B cell (primary cell): ENCODE data around the gene CLSTN2. TPM values are rescaled to one million over a fixed set of nuclear protein-coding genes. Genes with fewer than 3 reads are reported as not detected.

ENCODE experiments used
- ATAC-seq: fragments of 200-7000 bp; cut with Tn5 transposase; one replicate; pipeline ENCODE4 v1.10.0; 2021; ENCODE audit warnings: low read depth, mild to moderate bottlenecking, moderate number of reproducible peaks, moderate library complexity
- CTCF ChIA-PET: fragments of 350-600 bp; sonication (Branson Sonifier 250); formaldehyde crosslinking; loops from one replicate; lab custom pipeline; 2021; ENCODE audit warnings: antibody characterized with exemption, inconsistent platforms; lab: Charles Lee
- POLR2A ChIA-PET: fragments of 350-600 bp; sonication (Branson Sonifier 250); formaldehyde crosslinking; loops from one replicate; lab custom pipeline; 2021; ENCODE audit warnings: antibody characterized with exemption; lab: Charles Lee
- DNase-seq: peaks from one replicate; pipeline ENCODE4 v3.0.0; 2013
- H2AFZ ChIP-seq: 2 replicates; pipeline ENCODE4 v1.6.1; 2012; ENCODE audit warnings: mild to moderate bottlenecking, low read depth, low read length; ENCODE audit not compliant: insufficient read depth, poor library complexity, severe bottlenecking
- H3K27ac ChIP-seq, 2 donors: 1 replicate in 1 of 2; 2 replicates in 1 of 2; pipeline ENCODE4 v1.5.1; 2012 to 2013; ENCODE audit warnings: low read length in 2 of 2, mild to moderate bottlenecking in 2 of 2, moderate library complexity in 1 of 2
- H3K27me3 ChIP-seq, 4 experiments: fragments of 200-600 bp in 1 of 4; sonication (generic) in 1 of 4; replicated peaks in 1 of 4; 1 replicate in 2 of 4; 2 replicates in 2 of 4; pipeline versions ENCODE4 v1.6.1 to v1.7.0; 2013 to 2016; ENCODE audit warnings: low read length in 3 of 4, mild to moderate bottlenecking in 2 of 4, mixed read lengths in 1 of 4, moderate library complexity in 1 of 4; ENCODE audit not compliant: insufficient read depth in 4 of 4, control insufficient read depth in 3 of 4; ENCODE audit errors: control extremely low read depth in 1 of 4
- H3K36me3 ChIP-seq, 2 experiments: replicated peaks in 1 of 2; 1 replicate in 1 of 2; 2 replicates in 1 of 2; pipeline versions ENCODE4 v1.6.1 to v1.7.1; 2013; ENCODE audit warnings: low read length in 1 of 2; ENCODE audit not compliant: insufficient read depth in 2 of 2, control insufficient read depth in 1 of 2; ENCODE audit errors: control extremely low read depth in 1 of 2, extremely low read depth in 1 of 2
- H3K4me1 ChIP-seq, 2 donors: fragments of 200-600 bp in 1 of 2; sonication (generic) in 1 of 2; 1 replicate in 1 of 2; 2 replicates in 1 of 2; pipeline versions ENCODE4 v1.5.1 to v1.6.1; 2013 to 2017; ENCODE audit warnings: low read length in 2 of 2; ENCODE audit not compliant: control insufficient read depth in 2 of 2, insufficient read depth in 2 of 2
- H3K4me2 ChIP-seq: replicated peaks from 2 replicates; pipeline ENCODE3; 2012; ENCODE audit warnings: mild to moderate bottlenecking, low read depth, low read length; ENCODE audit not compliant: poor library complexity, severe bottlenecking
- H3K4me3 ChIP-seq, 5 experiments: fragments of 200-600 bp in 1 of 5; sonication (generic) in 1 of 5; 1 replicate in 3 of 5; 2 replicates in 2 of 5; pipeline versions ENCODE4 v1.5.1 to v1.7.0; 2011 to 2016; ENCODE audit warnings: low read length in 4 of 5, mild to moderate bottlenecking in 4 of 5, low read depth in 2 of 5, control low read depth in 1 of 5, moderate library complexity in 1 of 5; ENCODE audit not compliant: insufficient read depth in 1 of 5; ENCODE audit errors: control extremely low read depth in 1 of 5, extremely low read depth in 1 of 5
- H3K79me2 ChIP-seq: fragments of 200-600 bp; sonication (generic); one replicate; pipeline ENCODE4 v1.6.0; 2016; ENCODE audit warnings: low read length; ENCODE audit not compliant: control insufficient read depth, insufficient read depth
- H3K9ac ChIP-seq: fragments of 200-600 bp; sonication (generic); 2 replicates; pipeline ENCODE4 v1.6.1; 2017; ENCODE audit warnings: mild to moderate bottlenecking, low read length, moderate library complexity
- H3K9me3 ChIP-seq, 3 donors: one replicate each; pipeline versions ENCODE4 v1.6.1 to v1.7.1; 2013; ENCODE audit warnings: low read length in 2 of 3; ENCODE audit not compliant: control insufficient read depth in 2 of 3, insufficient read depth in 1 of 3; ENCODE audit errors: control extremely low read depth in 1 of 3
- H4K20me1 ChIP-seq: 2 replicates; pipeline ENCODE4 v1.6.0; 2012; ENCODE audit warnings: mild to moderate bottlenecking, low read length; ENCODE audit not compliant: insufficient read depth, control insufficient read depth, poor library complexity, severe bottlenecking
- H3K27ac Mint-ChIP-seq: one replicate; pipeline ENCODE4 v1.8.0; 2021; ENCODE audit warnings: mixed read lengths
- H3K27me3 Mint-ChIP-seq: one replicate; pipeline ENCODE4 v1.8.0; 2021; ENCODE audit warnings: mixed read lengths
- H3K4me1 Mint-ChIP-seq: one replicate; pipeline ENCODE4 v1.8.0; 2021; ENCODE audit warnings: mixed read lengths
- H3K4me3 Mint-ChIP-seq: one replicate; pipeline ENCODE4 v1.8.0; 2021; ENCODE audit warnings: mixed read lengths
- H3K9me3 Mint-ChIP-seq: one replicate; pipeline ENCODE4 v1.8.0; 2022; ENCODE audit warnings: mixed read lengths; ENCODE audit not compliant: insufficient read depth
- CTCF ChIP-seq: fragments of 200-600 bp; IDR thresholded peaks from one replicate; pipeline ENCODE4 v1.8.0; 2022; ENCODE audit warnings: antibody characterized with exemption, mild to moderate bottlenecking
- EZH2 ChIP-seq: IDR thresholded peaks from 2 replicates; pipeline ENCODE4 v1.6.1; 2012; ENCODE audit warnings: borderline replicate concordance, low read depth, mild to moderate bottlenecking, moderate library complexity, low read length; ENCODE audit not compliant: insufficient read depth, poor library complexity, severe bottlenecking
- WGBS: methylation state at CpG from one replicate; pipeline ENCODE4 v1.1.5; 2013; ENCODE audit warnings: missing lambda C conversion rate; ENCODE audit not compliant: insufficient coverage; 5-methylcytosine and 5-hydroxymethylcytosine counted together
- intact Hi-C: fragments of 100-400 bp; cut with micrococcal nuclease; formaldehyde crosslinking; loops from one replicate; pipeline ENCODE4 v1.10.0; 2022
- polyA plus RNA-seq: library from polyadenylated mRNA; depleted of rRNA; stranded (reverse); fragments of >200 nt; gene quantifications from 2 replicates; pipeline ENCODE4 v1.2.3, GENCODE V29; 2012
- total RNA-seq, 2 donors: library from RNA; stranded (reverse); fragments of 120-200 nt in 1 of 2; gene quantifications; 1 replicate in 1 of 2; 2 replicates in 1 of 2; pipeline versions ENCODE4 v1.2.3 to v1.2.4, GENCODE V29; 2013 to 2022

The CLSTN2 gene
- total and polyA plus RNA-seq, 2 donors (not counting 1 experiment from before 2014, with no cell fraction given) = not detected

DNA sequence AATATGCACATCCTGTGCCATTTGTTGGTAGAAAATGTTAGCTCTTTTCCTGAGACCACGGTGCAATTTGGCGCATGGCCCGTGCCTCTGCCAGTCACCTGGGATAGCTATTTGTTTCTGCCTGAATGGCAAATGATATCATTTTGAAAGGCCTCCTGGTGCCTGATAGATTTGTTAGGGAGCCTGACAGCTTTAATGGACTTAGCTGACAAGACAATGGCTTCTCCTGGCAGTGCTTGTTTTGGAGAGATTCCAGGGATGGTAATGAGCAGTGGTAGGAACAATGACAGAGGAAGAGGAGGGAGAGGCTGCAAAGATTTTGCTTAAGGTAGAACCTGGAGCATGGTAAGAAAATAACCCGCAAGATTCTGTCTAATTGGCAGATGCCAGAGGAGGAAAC, 268.5 kb downstream of the CLSTN2 start:
- Histone ChIP-seq H3K27ac (no peak overlapping the region), H2AFZ (no peak overlapping the region), H4K20me1 (no peaks in the 10 kb centered on the region), H3K4me2 (no peak overlapping the region), H3K27me3 (peaks cover 0 to 3% (median 0%) of the 10 kb centered on the region in 4 experiments), H3K4me3 (no peak overlapping the region), H3K9me3 (no peaks in the 10 kb centered on the region), H3K4me1 (no peaks in the 10 kb centered on the region), H3K79me2 (no peaks in the 10 kb centered on the region), H3K9ac (no peak overlapping the region), H3K36me3 (no peaks in the 10 kb centered on the region)
- intact Hi-C loops = no loop called here
- TF ChIP-seq EZH2 = no peak
- no peak for TF ChIP-seq CTCF
- Mint-ChIP-seq H3K9me3 (no peaks in the 10 kb centered on the region), H3K27ac (no peak overlapping the region), H3K4me3 (no peak overlapping the region), H3K4me1 (no peaks in the 10 kb centered on the region), H3K27me3 (peaks cover 3% of the 10 kb centered on the region)
- ATAC-seq = no peak
- WGBS = 85% methylated on average over 4 of the region's 4 CpGs
- no peak for DNase-seq
- POLR2A ChIA-PET = no interaction called here
- CTCF ChIA-PET = no interaction called here

- Mint-ChIP-seq H3K4me1 (no peaks in the 10 kb centered on the region), H3K9me3 (no peaks in the 10 kb centered on the region), H3K27ac (no peak overlapping the region), H3K27me3 (peaks cover 3% of the 10 kb centered on the region), H3K4me3 (no peak overlapping the region)
- ChIA-PET POLR2A (no interaction called here), CTCF (no interaction called here)
- no peak for ATAC-seq
- H3K27me3 ChIP-seq = peaks cover 0 to 3% (median 0%) of the 10 kb centered on the region in 4 experiments
- TF ChIP-seq EZH2 = no peak
- no peak for TF ChIP-seq CTCF
- no peak overlapping the region for H3K27ac ChIP-seq
- H3K9ac ChIP-seq = no peak overlapping the region
- no peaks in the 10 kb centered on the region for H3K9me3 ChIP-seq
- no peaks in the 10 kb centered on the region for H3K79me2 ChIP-seq
- H3K36me3 ChIP-seq = no peaks in the 10 kb centered on the region
- H2AFZ ChIP-seq = no peak overlapping the region
- H3K4me2 ChIP-seq = no peak overlapping the region
- no peak overlapping the region for H3K4me3 ChIP-seq
- no peak for DNase-seq
- intact Hi-C loops = no loop called here
- 57% methylated on average over 3 of the region's 5 CpGs for WGBS
- no peaks in the 10 kb centered on the region for H3K4me1 ChIP-seq
- no peaks in the 10 kb centered on the region for H4K20me1 ChIP-seq
Observed at GRCh38 chr3:140204271-140204984, 269.4 kb downstream of the CLSTN2 start.
